NB4 (cell line): ENCODE results near the gene LELP1.

Experiments used
- DNase-seq: peaks from one replicate; pipeline ENCODE4 v3.0.0; 2010; ENCODE audit warnings: low read depth
- H3K4me3 ChIP-seq: one replicate; pipeline ENCODE4 v1.5.1; 2011; ENCODE audit warnings: mild to moderate bottlenecking, low read depth, low read length, moderate library complexity
- CTCF ChIP-seq: IDR thresholded peaks from one replicate; pipeline ENCODE4 v1.5.1; 2012; ENCODE audit warnings: low read depth, low read length
- MAX ChIP-seq: IDR thresholded peaks from 2 replicates; pipeline ENCODE4 v1.6.1; 2011; ENCODE audit warnings: low read depth, low read length
- MYC ChIP-seq: IDR thresholded peaks from 2 replicates; pipeline ENCODE4 v1.6.1; 2011; ENCODE audit warnings: low read depth, low read length
- POLR2A ChIP-seq: IDR thresholded peaks from 2 replicates; pipeline ENCODE4 v1.6.1; 2011; ENCODE audit warnings: mild to moderate bottlenecking; ENCODE audit not compliant: insufficient read length; ENCODE audit errors: extremely low read depth

Gene LELP1

DNA sequence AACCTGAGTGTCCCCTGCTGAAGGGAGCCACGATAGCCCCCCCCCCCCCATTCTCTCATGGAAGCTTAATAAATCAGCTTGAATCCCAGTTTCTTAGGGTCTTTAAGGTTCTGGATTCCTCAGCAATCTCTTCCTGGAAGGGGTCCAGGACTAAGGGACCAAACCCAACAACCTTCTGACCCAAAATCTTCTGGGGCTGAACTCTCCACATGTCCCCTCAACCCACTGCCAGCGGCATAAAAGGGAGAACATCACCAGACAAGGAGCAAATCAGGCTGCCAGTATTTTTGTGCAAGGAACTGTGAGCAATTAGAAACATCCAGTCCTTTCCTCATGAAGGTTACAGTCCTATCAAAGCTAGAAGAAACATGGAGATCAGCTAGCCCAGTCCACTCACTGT, 43.6 kb downstream of the LELP1 start:
- TF ChIP-seq MYC (no peak), POLR2A (no peak), MAX (no peak), CTCF (no peak)
- H3K4me3 ChIP-seq: no peak overlapping the region
- no peak for DNase-seq

DNA sequence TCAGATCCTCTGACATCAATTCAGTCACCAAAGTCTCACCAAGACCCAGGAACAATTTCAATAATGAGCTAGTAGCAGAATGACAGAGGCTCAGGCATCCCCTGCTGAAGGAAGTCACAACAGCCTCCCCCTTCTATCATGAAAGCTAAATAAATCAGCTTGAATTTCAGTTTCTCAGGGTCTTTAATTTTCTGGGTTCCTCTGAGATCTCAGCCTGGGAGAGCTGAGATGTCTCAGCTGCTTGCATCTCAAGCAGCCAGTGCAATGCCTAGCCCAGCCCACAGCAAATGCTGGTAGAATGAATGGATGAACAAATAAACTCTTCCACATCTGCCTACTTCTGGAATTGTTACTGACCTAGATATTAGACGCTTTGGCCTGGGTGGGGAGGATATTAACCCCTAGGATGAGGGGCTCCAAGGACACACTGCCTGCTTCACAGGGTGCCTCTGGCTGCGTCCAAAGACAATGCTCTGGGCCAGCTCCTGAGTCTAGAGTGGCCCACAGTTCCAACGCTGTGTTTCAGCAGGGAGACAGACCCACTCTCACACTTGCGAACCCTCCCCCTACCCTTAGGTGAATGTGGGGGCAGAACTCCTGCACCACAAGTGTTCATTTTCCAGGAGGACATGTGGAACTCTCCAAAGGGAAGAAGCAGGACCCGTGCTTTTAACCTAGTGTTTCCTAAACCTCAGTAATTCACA, 45.1 kb downstream of the LELP1 start:
- no peak for DNase-seq
- TF ChIP-seq MAX (no peak), MYC (no peak), POLR2A (no peak), CTCF (no peak)
- no peak overlapping the region for H3K4me3 ChIP-seq

DNA sequence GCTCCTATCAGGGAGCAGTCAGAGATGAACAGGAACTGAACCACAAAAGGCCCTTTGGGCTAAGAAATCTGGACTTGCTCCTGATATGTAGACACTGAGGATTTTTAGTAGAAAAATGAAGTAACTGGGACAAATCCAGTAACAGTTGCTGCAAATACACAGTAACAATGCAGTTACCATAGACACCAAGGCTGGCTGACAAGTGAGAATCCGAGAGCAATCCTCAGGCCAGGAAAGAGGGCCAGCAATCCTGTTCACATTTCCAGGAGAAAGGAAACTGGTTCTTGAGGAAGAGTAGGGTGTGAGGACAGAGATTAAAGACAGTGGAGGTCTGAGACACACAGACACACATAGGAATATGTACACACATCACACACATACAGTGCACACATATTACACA, 46.9 kb downstream of the LELP1 start:
- no peak for TF ChIP-seq CTCF
- H3K4me3 ChIP-seq: no peak overlapping the region
- DNase-seq: no peak

DNA sequence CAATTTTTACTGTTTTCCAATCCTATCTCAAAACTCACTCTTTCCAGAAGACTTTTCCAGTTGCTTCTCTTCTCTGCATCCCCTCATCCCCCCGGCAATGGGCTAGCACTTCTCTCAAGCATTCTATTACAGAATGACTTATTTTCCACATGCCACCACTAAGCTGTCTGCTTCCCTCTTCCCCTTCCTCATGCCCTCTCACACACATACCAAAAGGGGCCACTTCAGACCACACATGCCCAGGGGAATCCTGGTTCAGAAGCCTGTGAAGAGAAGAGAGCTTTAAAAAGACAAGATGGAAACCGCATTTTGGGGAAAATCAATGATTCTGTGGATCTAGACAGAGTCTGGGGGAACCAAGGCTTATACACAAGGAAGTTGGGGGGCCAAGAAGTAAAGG, 47.9 kb downstream of the LELP1 start:
- DNase-seq: no peak
- TF ChIP-seq MAX: no peak
- TF ChIP-seq MYC: no peak
- no peak for TF ChIP-seq POLR2A
- no peak for TF ChIP-seq CTCF
- no peak overlapping the region for H3K4me3 ChIP-seq

DNA sequence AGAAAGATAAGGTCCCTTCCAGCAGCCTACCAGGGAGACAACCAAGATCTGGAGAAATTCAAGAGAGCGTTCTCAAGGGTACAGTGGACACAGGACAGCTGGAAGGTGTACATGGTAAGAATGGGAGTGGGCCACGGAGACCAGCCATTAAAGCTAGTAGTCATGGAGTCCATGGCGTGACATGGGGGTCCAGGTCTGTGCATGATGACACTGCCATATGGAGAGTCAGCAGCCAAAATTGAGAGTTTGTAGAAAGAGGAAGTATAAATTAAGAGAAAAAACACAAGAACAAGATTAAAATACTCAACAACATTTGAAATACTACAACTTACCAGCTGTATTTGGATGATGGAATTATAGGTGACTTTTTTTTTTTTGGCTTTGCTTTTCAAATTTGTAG, 48.3 kb downstream of the LELP1 start:
- TF ChIP-seq POLR2A (no peak), MYC (no peak)
- no peak overlapping the region for H3K4me3 ChIP-seq

GRCh38 chr1:153251988-153252387, 48.8 kb downstream of the LELP1 start:
- no peak overlapping the region for H3K4me3 ChIP-seq
- TF ChIP-seq POLR2A: no peak
- TF ChIP-seq CTCF: no peak
- TF ChIP-seq MYC: no peak
- TF ChIP-seq MAX: no peak
- DNase-seq: no peak

More for the DNA sequence above, 48.3 kb downstream of the LELP1 start:
- DNase-seq: no peak
